HG03558 (cell line): ENCODE data around the gene PHETA1.
"Not testable (repeated sequence)": the region's sequence is repeated elsewhere in the genome, so short reads cannot be mapped to it uniquely, and the experiment has no call there.

Experiments
- ATAC-seq: cut with Tn5 transposase; IDR thresholded peaks from one replicate; pipeline ENCODE4 v1.9.1; 2021; ENCODE audit warnings: moderate number of reproducible peaks; ENCODE audit not compliant: unreplicated experiment; ENCODE audit errors: extremely low read depth

The PHETA1 gene

DNA sequence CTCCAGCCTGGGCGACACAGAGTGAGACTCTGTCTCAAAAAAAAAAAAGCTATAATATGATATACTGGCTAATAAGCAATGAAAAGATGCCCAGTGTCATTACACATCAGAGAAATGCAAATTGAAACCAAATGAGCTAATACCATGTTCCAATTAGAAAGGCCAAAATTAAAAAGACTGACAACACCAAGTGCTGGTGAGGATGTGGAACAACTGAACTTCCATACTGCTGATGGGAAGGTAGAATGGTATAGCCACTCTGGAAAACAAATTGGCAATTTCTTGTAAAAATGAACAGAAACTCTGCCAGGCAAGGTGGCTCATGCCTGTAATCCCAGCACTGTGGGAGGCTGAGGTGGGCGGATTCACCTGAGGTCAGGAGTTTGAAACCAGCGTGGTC is 8.5 kb upstream of the PHETA1 start:
- ATAC-seq: no peak

- not testable (repeated sequence) for ATAC-seq
Measured at GRCh38 chr12:111373231-111373630, 4.3 kb upstream of the PHETA1 start.

DNA sequence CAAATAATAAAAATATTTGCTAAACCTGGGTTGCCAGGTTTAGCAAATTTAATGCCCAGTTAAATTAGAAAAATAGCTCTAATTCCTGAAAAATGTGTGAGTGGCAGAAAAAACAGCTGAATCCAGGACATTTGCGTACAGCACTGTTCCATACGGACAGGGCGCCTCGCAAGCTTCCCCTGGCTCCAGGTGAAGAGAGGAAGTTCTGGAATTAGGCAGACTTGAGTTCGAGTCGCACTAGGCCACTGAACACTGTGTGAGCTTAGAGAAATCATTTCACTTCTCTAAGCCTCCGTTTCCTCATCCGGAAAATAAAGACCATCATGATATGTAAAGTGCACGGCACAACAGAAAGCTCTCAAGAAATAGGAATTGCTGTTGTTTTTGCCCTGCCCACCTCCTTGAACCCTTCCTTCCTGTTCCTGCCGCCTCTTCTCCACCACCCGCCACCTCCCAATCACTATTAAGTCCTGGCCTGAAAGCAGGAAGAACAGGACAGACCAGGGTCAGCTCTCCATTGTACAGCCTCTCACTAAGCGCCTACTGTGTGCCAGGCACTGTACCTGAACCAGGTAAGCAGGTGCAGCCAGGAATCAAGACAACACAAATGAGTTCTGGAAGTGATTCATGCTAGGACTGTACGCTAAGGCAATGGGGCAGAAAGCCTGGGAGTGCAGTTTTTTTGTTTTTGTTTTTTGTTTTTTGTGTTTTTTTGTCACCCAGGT is 763 bp upstream of the PHETA1 start:
- no peak for ATAC-seq

DNA sequence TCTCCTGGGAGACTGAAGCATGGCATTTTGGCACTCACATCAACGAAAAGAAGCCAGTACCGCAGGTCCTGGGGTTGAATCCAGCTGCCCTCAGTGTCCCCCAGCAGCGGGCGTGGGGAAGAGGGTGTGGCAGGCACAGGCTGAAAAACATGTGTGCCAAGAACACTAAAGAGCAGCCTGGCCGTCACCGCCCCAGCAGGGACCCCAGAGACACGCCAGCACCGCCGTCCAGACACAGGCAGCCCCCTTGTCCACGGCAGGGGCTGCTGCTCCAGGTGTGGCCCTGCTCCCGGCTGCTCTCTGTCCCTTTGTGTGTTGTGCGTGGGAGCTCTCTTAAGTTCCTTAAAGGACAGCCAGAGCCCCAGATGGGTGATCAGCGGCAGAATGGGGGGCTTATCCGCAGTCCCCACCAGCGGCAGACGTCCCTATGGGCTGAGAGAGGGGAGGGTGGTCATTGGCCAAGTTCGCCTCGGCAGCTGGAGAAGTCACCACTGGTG is 556 bp downstream of the PHETA1 start:
- ATAC-seq: no peak

DNA sequence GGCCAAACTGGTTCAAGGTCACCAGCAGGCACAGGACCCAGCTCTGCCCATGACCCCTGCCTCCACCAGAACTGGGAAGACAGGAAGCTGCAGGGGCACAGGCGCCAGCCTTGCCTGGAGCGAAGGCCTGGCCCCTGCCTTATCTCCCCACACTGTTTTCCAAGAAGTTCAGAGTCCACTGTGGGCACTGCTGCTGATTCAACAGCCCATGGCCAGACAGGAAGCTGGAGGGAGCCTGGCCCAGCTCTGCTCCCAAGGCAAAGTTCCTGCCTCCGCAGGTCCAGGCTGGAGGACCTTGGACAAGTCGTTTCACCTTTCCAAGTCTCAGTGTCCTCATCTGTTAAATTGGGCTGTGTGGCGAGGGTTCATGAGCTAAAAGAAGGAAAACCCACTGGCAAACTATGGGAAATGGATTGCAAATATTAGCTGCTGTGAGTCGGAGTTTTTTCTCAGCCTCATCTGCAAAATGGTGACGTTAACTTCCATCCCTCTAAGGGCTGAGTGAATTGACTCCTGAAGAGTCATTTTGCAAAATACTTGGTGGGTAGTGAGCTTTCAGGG is 1.2 kb downstream of the PHETA1 start:
- no peak for ATAC-seq

DNA sequence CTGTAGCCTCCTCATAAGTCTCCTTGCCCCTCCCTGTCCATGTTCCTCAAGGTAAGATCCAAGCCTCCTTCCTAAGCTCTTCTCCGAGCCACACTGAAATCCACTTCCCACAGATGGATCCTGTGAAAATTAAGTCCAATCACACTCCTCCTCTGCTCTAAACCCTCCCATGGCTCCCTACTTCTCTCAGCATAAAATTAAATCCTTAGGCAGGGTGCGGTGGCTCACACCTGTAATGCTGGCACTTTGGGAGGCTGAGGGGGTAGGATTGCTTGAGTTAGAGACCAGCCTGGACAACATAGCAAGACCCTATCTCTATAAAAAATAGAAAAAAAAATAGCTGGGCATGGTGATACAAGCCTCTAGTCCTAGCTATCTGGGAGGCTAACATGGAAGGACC is 2.3 kb downstream of the PHETA1 start:
- no peak for ATAC-seq

DNA sequence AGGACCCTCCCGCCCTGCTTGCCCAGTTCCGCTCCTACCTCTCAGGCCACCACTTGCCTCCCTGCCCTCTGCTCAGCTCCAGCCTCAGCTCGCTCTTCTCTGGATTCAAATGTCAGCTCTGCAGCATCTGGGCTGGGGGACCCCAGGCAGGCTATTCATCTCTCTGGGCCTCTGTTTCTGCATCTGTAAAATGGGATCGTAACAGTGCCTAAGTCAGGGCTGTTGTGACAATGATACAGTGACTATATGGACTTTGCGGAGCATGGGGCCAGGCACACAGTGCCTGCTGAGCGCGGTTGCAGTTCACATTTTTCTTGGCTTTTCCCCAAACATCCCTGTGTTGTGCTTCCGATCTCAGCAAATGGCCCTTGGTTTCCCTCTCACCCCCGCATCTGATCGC is 2.8 kb downstream of the PHETA1 start:
- ATAC-seq: no peak

- ATAC-seq: no peak
Measured at GRCh38 chr12:111363578-111363977, 5.3 kb downstream of the PHETA1 start.

DNA sequence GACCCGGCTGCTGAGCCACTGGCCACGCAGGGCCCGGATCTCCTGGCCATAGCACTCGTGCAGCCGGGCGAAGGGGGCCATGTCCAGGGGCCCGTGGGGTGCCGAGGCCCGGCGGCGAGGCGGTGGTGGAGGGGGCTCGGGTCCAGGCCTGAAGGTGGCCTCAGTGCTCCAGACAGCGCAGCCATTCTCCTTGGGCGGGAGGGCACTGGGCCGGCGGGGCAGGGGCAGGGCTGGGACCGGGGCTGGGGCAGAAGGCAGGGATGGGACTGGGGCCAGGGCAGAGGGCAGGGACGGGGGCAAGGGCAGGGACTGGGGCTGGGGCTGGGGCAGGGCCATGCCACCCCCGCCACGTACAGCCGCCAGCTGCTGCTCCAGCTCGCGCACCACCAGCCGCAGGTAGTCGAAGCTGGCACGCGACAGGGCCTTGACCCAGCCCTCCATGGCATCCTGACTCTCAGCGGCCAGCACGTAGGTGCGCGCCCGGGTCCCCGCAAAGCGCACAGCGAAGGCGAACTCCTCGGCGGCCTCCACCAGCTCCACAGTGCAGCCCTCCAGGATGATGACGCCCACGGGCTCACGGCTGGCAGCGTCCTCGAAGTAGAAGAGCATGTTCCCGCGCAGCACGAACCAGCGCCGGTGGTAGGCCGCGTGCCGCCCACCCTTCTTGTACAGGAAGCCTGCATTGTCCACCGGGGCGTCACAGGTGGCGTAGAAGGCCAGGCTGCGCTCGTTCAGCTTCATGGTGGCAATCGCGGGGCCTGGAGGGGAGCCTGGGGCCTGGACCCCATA is 6.0 kb downstream of the PHETA1 start:
- no peak for ATAC-seq

DNA sequence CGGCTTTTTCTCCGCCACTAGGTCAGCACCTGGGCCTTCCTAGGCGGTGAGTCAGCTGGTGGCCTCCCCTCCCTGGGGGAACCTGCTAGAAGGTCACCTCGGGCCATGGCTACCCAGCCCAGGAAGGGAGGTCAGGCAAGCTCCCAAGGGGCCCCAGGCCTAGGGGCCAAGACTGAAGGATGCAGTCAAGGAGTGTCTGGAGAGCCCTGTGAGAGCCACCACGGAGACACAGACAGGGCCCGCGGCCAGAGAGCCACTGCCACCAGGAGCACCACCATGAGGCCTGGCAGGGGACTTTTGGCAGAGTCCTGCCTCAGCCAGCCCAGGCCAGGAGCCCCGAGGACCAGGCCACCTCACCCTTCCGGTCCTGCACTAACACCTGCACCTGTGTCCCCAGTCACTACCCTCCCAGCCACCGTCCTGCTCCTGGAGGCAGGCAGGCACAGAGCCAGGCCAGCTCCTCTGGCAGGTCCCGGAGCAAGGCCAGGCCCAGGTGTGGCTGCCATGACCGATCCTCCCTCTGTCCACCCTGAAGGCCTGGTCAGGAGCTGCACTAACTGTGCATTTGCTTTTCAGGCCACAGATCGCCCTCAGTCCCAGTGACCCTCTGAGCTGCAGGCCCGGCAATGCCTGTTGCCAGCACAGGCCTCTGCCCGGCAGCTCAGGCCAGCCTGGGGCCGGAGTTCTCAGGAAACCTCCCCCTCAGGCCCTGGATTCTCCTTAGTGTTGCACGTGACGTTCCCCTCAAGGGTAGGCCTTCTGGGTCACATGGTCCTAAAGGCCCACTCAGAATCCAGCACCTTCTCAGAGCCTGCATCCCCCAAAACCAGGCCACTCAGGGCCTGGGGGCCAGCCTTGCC is 6.9 kb downstream of the PHETA1 start:
- no peak for ATAC-seq

- no peak for ATAC-seq
Measured at GRCh38 chr12:111361073-111361716, 7.7 kb downstream of the PHETA1 start.

GRCh38 chr12:111360325-111360930 is 8.5 kb downstream of the PHETA1 start:
- ATAC-seq: no peak

DNA sequence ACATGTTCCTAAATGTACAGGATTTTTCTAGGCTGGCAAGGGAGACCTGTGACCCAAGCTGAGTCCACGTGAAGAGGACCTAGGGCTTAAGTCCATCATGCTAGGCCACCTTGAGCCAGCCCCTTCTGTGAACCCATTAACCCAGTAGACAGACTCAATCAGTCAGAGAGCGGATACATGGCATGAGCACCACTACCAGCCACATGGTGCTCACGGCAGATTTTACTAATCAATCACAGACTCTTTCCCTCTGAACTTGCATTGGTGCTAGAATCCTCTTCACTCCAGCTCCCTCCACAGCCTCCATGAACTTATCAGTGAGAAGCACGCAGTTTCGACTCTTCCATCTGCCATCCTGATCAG is 9.0 kb downstream of the PHETA1 start:
- no peak for ATAC-seq

DNA sequence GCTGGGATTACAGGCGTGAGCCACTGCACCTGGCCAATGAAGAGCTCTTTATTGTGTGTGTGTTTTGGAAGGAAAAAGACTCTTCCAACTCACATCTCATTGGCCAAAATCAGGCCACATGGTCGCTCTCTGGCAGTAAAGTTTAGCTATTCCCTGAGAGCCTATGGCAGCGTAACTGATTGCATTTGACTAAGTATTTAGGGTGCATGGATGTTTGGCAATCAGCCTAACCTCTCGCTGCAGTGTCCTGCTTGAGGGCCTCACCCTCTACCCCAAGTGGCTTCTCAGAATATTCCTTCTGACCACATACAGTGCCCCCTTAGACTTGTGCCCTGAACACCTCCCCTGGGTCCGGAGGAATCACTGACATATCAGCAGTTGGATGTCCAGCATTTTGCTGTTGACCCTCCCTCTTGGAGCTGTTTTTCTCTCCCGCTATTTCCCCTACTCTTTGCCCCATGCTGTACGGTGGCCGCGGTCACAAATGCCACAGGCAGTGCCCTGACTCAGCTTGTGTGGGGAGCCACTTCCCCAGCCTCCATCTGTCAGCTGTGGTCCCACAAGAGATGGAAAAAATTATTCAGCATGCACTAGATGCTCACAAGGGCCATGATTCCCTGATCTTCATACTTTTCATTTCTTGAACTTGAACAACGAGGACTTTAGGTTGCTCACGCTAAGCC is 9.5 kb downstream of the PHETA1 start:
- ATAC-seq: no peak

GRCh38 chr12:111355201-111355925 is 13.5 kb downstream of the PHETA1 start:
- no peak for ATAC-seq

DNA sequence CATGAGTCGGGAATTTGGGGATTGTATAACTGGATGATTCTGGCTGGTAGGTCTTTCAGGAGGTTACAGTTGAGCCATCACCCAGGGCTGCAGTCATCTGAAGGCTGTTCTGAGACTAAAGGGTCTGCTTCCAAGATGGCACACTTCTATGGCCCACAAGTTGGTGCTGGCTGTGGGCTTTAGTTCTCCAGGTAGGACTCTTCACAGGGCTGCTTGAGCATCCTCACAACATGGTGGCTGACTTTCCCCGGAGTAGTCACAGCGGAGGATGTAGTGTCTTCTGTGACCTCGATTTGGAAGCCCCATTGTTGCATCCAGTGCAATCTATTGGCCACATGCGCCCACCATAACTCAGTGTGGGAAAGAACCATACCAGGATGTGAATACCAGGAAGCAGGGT is 14.4 kb downstream of the PHETA1 start:
- ATAC-seq: no peak

GRCh38 chr12:111353603-111354295 is 15.1 kb downstream of the PHETA1 start:
- ATAC-seq: no peak

- ATAC-seq: no peak
Measured at GRCh38 chr12:111353026-111353425, 15.9 kb downstream of the PHETA1 start.
